ENCODE results near the gene OR2L2.

OR2L2 gene, protein sequence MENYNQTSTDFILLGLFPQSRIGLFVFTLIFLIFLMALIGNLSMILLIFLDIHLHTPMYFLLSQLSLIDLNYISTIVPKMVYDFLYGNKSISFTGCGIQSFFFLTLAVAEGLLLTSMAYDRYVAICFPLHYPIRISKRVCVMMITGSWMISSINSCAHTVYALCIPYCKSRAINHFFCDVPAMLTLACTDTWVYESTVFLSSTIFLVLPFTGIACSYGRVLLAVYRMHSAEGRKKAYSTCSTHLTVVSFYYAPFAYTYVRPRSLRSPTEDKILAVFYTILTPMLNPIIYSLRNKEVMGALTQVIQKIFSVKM
- 0 to 0.39 (median 0.17) reads per million in 3 donors for total RNA-seq

DNA sequence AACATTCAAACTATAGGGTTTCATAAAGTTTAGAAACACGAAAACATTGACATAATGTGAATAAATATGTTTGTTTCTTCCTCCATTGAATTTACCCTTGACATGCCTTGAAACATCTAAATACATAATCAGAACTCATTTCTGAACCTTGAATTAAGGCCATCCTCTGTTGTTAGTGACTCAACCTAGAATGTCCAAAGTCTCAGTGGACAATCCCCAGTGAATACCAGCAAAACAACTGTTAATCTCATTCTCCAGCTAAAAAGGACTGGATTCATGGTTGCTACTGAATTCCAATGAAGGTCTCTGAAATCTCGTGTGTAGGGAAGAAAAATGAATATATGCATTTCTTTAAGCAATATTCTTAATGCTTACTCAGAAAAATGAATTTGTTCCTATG, at the start of gene OR2L2:
Gene OR2L2 (plus strand): TSS at position 301 of the 400 bp plus-strand sequence. CDS start 8,198 bp downstream, outside the sequence.
- Histone ChIP-seq H3K27me3 (replicated peaks; ENCODE audit: control insufficient read depth, insufficient read depth, low read length, poor library complexity, severe bottlenecking) (no peaks in the 10 kb centered on the region), H3K4me1 (ENCODE audit: control insufficient read depth, insufficient read depth, low read length, poor library complexity, severe bottlenecking) (no peaks in the 10 kb centered on the region), H3K4me3 (ENCODE audit: insufficient read depth, low read depth, low read length, poor library complexity, severe bottlenecking) (no peak within 1 kb of the TSS), H3K27ac (ENCODE audit: insufficient read depth, low read length, poor library complexity, severe bottlenecking) (no peak within 1 kb of the TSS), H3K9me3 (ENCODE audit: control insufficient read depth, low read length) (peaks cover 3% of the 10 kb centered on the region), H3K36me3 (ENCODE audit: control insufficient read depth, insufficient read depth, low read length) (no peaks in the 10 kb centered on the region)
- DNase-seq, result no peak

DNA sequence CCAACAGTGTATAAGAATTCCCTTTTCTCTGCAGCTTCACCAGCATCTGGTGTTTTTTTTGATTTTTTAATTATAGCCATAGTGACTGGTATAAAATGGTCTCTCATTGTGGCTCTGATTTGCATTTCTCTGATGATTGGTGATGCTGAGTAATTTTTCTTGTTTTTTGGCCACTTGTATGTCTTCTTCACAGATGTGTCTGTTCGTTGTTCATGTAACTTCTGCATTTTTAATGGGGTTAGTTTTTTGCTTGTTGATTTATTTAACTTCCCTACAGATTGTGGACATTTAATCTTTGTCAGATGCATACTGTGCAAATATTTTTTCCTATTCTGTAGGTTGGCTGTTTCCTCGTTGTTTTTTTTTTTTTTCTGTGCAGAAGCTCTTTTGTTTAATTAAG, 36.9 kb upstream of the OR2L2 start:
- Histone ChIP-seq H3K36me3 (ENCODE audit: control insufficient read depth, insufficient read depth, low read length) (no peaks in the 10 kb centered on the region), H3K4me3 (ENCODE audit: insufficient read depth, low read depth, low read length, poor library complexity, severe bottlenecking) (no peak overlapping the region), H3K27ac (ENCODE audit: insufficient read depth, low read length, poor library complexity, severe bottlenecking) (no peak overlapping the region), H3K9me3 (ENCODE audit: control insufficient read depth, low read length) (no peaks in the 10 kb centered on the region), H3K4me1 (ENCODE audit: control insufficient read depth, insufficient read depth, low read length, poor library complexity, severe bottlenecking) (no peaks in the 10 kb centered on the region), H3K27me3 (replicated peaks; ENCODE audit: control insufficient read depth, insufficient read depth, low read length, poor library complexity, severe bottlenecking) (no peaks in the 10 kb centered on the region)
- DNase-seq, result no peak

DNA sequence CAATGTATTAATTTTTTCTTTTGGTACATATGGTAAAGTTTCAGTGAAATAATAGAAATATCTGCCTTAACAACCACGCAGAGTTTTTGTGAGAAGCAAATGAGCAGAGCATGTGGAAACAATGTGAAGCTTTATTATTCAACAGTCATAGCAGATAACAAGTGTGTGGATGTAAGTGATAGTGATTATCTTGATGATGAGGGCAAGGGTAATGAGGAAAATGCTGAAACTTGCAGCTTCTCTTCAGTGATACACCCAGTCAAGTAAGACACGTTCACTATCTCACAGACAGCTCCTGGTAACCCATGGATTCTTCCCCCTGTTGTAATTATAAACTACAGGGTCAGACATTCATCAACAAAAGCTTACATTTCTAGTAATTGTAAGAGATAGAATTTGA, 31.1 kb upstream of the OR2L2 start:
- Histone ChIP-seq H3K27me3 (replicated peaks; ENCODE audit: control insufficient read depth, insufficient read depth, low read length, poor library complexity, severe bottlenecking) (no peaks in the 10 kb centered on the region), H3K4me3 (ENCODE audit: insufficient read depth, low read depth, low read length, poor library complexity, severe bottlenecking) (no peak overlapping the region), H3K36me3 (ENCODE audit: control insufficient read depth, insufficient read depth, low read length) (no peaks in the 10 kb centered on the region), H3K9me3 (ENCODE audit: control insufficient read depth, low read length) (no peaks in the 10 kb centered on the region), H3K4me1 (ENCODE audit: control insufficient read depth, insufficient read depth, low read length, poor library complexity, severe bottlenecking) (no peaks in the 10 kb centered on the region), H3K27ac (ENCODE audit: insufficient read depth, low read length, poor library complexity, severe bottlenecking) (no peak overlapping the region)
- no peak for DNase-seq

DNA sequence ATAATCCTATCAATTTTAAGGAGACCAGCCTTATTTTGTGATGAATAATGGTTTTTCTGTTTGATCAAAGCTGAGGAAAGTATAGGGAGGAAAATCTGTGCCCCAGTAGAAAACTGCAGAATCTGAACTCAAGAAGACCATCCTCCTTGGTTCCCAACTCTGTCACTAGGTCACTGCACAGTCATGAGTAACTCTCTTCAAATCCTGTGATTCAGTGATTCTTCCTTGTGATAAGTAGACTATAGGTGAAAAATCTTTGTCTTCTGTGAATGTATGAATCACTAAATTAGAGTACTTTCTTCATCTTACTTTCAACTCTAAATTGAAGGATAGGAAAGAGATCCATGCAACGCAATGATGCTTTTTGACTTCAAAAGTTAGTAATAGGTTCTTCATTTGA, 29.7 kb upstream of the OR2L2 start:
- Histone ChIP-seq H3K9me3 (ENCODE audit: control insufficient read depth, low read length) (no peaks in the 10 kb centered on the region), H3K27ac (ENCODE audit: insufficient read depth, low read length, poor library complexity, severe bottlenecking) (no peak overlapping the region), H3K36me3 (ENCODE audit: control insufficient read depth, insufficient read depth, low read length) (no peaks in the 10 kb centered on the region), H3K27me3 (replicated peaks; ENCODE audit: control insufficient read depth, insufficient read depth, low read length, poor library complexity, severe bottlenecking) (no peaks in the 10 kb centered on the region), H3K4me1 (ENCODE audit: control insufficient read depth, insufficient read depth, low read length, poor library complexity, severe bottlenecking) (no peaks in the 10 kb centered on the region), H3K4me3 (ENCODE audit: insufficient read depth, low read depth, low read length, poor library complexity, severe bottlenecking) (no peak overlapping the region)
- DNase-seq, result no peak

DNA sequence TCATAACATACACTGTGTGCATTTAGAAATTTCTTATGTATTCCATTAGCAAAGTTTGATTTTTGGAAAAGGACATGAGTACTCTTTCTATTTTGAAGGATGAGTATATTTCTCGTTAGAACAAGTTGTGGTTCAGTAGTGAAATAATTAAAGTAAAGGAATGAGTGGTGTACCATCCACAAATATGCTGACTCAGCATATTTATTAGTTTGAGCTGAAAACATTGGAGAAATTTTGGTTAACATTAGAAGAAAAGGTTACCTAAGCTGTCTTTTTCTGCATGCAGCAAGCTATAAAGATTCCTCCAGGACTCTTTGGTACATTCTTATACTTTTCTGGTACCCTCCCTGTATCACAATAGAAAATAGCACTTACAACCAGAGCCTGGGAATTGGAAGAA, 22.1 kb upstream of the OR2L2 start:
- H3K27ac ChIP-seq (ENCODE audit: insufficient read depth, low read length, poor library complexity, severe bottlenecking), result no peak overlapping the region
- no peaks in the 10 kb centered on the region for H3K9me3 ChIP-seq (ENCODE audit: control insufficient read depth, low read length)
- no peak overlapping the region for H3K4me3 ChIP-seq (ENCODE audit: insufficient read depth, low read depth, low read length, poor library complexity, severe bottlenecking)
- no peak for DNase-seq
- no peaks in the 10 kb centered on the region for H3K4me1 ChIP-seq (ENCODE audit: control insufficient read depth, insufficient read depth, low read length, poor library complexity, severe bottlenecking)
- H3K27me3 ChIP-seq (replicated peaks; ENCODE audit: control insufficient read depth, insufficient read depth, low read length, poor library complexity, severe bottlenecking), result no peaks in the 10 kb centered on the region
- no peaks in the 10 kb centered on the region for H3K36me3 ChIP-seq (ENCODE audit: control insufficient read depth, insufficient read depth, low read length)

DNA sequence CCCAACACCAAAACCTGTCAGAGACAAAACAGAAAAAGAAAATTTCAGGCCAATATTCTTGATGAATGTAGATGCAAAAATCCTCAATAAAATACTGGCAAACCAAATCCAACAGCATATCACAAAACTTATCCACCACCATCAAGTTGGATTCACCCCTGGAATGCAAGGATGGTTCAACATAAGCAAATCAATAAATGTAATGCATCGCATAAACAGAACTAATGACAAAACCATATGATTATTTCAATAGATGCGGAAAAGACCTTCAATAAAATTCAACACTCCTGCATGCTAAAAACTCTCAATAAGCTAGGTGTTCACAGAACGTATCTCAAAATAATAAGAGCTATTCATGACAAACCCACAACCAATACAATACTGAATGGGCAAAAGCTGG, 20.2 kb upstream of the OR2L2 start:
- no peaks in the 10 kb centered on the region for H3K36me3 ChIP-seq (ENCODE audit: control insufficient read depth, insufficient read depth, low read length)
- H3K9me3 ChIP-seq (ENCODE audit: control insufficient read depth, low read length), result no peaks in the 10 kb centered on the region
- no peak for DNase-seq
- H3K27ac ChIP-seq (ENCODE audit: insufficient read depth, low read length, poor library complexity, severe bottlenecking), result no peak overlapping the region
- H3K27me3 ChIP-seq (replicated peaks; ENCODE audit: control insufficient read depth, insufficient read depth, low read length, poor library complexity, severe bottlenecking), result no peaks in the 10 kb centered on the region
- H3K4me1 ChIP-seq (ENCODE audit: control insufficient read depth, insufficient read depth, low read length, poor library complexity, severe bottlenecking), result no peaks in the 10 kb centered on the region
- no peak overlapping the region for H3K4me3 ChIP-seq (ENCODE audit: insufficient read depth, low read depth, low read length, poor library complexity, severe bottlenecking)

DNA sequence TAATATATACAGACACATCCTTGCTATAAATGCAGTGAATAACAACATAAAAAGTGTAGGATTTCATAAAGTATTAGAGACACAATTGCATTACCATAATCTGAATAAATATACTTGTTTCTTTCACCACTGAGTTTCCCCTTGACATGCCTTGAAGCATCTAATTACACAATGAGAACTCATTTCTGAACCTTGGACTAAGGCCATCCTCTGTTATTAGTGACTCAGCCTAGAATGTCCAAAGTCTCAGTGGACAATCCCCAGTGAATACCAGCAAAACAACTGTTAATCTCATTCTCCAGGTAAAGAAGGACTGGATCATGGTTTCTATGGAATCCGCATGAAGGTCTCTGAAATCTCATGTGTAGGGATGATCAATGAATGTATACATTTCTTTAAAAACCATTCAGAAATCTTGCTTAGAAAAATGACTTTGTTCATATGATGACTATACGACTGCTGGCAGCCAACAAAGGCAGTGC, 16.6 kb upstream of the OR2L2 start, which contains the start of gene OR2L5:
Gene OR2L5 (plus strand): TSS at position 432 of the 482 bp plus-strand sequence. CDS start 8,288 bp downstream, outside the sequence.
- Histone ChIP-seq H3K27ac (ENCODE audit: insufficient read depth, low read length, poor library complexity, severe bottlenecking) (no peak within 1 kb of the TSS), H3K27me3 (replicated peaks; ENCODE audit: control insufficient read depth, insufficient read depth, low read length, poor library complexity, severe bottlenecking) (no peaks in the 10 kb centered on the region), H3K9me3 (ENCODE audit: control insufficient read depth, low read length) (no peaks in the 10 kb centered on the region), H3K36me3 (ENCODE audit: control insufficient read depth, insufficient read depth, low read length) (no peaks in the 10 kb centered on the region), H3K4me1 (ENCODE audit: control insufficient read depth, insufficient read depth, low read length, poor library complexity, severe bottlenecking) (no peaks in the 10 kb centered on the region), H3K4me3 (ENCODE audit: insufficient read depth, low read depth, low read length, poor library complexity, severe bottlenecking) (no peak within 1 kb of the TSS)
- no peak for DNase-seq

DNA sequence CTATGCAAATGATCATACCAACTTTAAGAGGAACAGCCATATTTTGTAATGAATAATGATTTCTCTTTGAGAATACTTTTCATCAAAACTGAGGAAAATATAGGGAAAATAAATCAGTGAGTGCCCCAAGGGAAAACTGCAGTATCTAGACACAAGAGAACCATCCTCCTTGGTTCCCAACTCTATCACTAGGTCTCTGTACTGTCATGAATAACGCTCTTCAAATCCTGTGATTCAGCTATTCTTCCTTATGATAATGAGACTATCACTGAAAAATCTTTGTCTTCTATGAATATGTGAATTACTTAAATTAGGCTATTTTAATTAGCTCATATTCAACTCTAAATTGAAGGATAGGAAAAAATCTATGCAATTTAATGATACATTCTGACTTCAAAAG, 14.1 kb upstream of the OR2L2 start:
- H3K4me1 ChIP-seq (ENCODE audit: control insufficient read depth, insufficient read depth, low read length, poor library complexity, severe bottlenecking), result no peaks in the 10 kb centered on the region
- no peak overlapping the region for H3K4me3 ChIP-seq (ENCODE audit: insufficient read depth, low read depth, low read length, poor library complexity, severe bottlenecking)
- no peak for DNase-seq
- H3K36me3 ChIP-seq (ENCODE audit: control insufficient read depth, insufficient read depth, low read length), result no peaks in the 10 kb centered on the region
- no peak overlapping the region for H3K27ac ChIP-seq (ENCODE audit: insufficient read depth, low read length, poor library complexity, severe bottlenecking)
- no peaks in the 10 kb centered on the region for H3K9me3 ChIP-seq (ENCODE audit: control insufficient read depth, low read length)
- no peaks in the 10 kb centered on the region for H3K27me3 ChIP-seq (replicated peaks; ENCODE audit: control insufficient read depth, insufficient read depth, low read length, poor library complexity, severe bottlenecking)

DNA sequence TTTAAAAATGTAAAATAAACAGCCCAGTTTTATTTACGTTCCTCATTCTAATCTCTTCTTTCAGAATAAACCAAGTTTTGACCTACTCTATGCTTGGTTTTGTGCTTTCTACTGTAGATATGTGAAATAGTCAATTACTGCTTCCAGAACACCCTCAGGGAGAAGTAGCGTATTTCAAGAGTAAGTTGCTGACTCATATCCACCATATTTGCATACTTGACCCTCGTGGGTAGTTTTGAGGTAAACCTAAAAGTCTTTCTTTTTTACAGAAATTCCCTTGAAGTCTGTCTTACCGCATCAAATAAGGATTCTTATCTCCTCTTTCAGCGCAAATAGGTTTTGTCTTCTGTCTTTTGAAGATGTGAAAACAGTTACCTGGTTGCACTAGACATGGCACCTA, 15.3 kb downstream of the OR2L2 start:
- H3K4me3 ChIP-seq (ENCODE audit: insufficient read depth, low read depth, low read length, poor library complexity, severe bottlenecking), result no peak overlapping the region
- no peaks in the 10 kb centered on the region for H3K27me3 ChIP-seq (replicated peaks; ENCODE audit: control insufficient read depth, insufficient read depth, low read length, poor library complexity, severe bottlenecking)
- no peaks in the 10 kb centered on the region for H3K9me3 ChIP-seq (ENCODE audit: control insufficient read depth, low read length)
- H3K4me1 ChIP-seq (ENCODE audit: control insufficient read depth, insufficient read depth, low read length, poor library complexity, severe bottlenecking), result no peaks in the 10 kb centered on the region
- H3K27ac ChIP-seq (ENCODE audit: insufficient read depth, low read length, poor library complexity, severe bottlenecking), result no peak overlapping the region
- no peaks in the 10 kb centered on the region for H3K36me3 ChIP-seq (ENCODE audit: control insufficient read depth, insufficient read depth, low read length)
- DNase-seq, result no peak

DNA sequence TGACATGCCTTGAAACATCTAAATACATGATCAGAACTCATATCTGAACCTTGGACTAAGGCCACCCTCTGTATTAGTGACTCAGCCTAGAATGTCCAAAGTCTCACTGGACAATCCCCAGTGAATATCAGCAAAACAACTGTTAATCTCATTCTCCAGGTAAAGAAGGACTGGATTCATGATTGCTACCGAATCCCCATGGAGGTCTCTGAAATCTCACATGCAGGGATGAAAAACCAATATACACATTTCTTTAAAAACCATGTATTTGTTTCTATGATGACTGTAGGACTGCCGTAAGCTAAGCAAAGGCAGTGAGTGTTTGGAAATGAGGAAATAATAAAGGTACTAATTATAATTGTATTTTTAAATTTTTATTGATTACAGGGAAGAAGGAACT, 16.7 kb downstream of the OR2L2 start, which contains the start of gene OR2L3:
Gene OR2L3 (plus strand): TSS at position 301 of the 400 bp plus-strand sequence. CDS start 13,846 bp downstream, outside the sequence.
- no peak for DNase-seq
- Histone ChIP-seq H3K4me1 (ENCODE audit: control insufficient read depth, insufficient read depth, low read length, poor library complexity, severe bottlenecking) (no peaks in the 10 kb centered on the region), H3K9me3 (ENCODE audit: control insufficient read depth, low read length) (no peaks in the 10 kb centered on the region), H3K36me3 (ENCODE audit: control insufficient read depth, insufficient read depth, low read length) (no peaks in the 10 kb centered on the region), H3K4me3 (ENCODE audit: insufficient read depth, low read depth, low read length, poor library complexity, severe bottlenecking) (no peak within 1 kb of the TSS), H3K27ac (ENCODE audit: insufficient read depth, low read length, poor library complexity, severe bottlenecking) (no peak within 1 kb of the TSS), H3K27me3 (replicated peaks; ENCODE audit: control insufficient read depth, insufficient read depth, low read length, poor library complexity, severe bottlenecking) (no peaks in the 10 kb centered on the region)
